ENCODE measurements around the gene VPS26B. TPM values are rescaled to one million over a fixed set of nuclear protein-coding genes. Genes with fewer than 3 reads are reported as not detected.

Gene VPS26B
- total and polyA plus RNA-seq, 7 donors: 12.2 to 34.8 (median 21.7) TPM

DNA sequence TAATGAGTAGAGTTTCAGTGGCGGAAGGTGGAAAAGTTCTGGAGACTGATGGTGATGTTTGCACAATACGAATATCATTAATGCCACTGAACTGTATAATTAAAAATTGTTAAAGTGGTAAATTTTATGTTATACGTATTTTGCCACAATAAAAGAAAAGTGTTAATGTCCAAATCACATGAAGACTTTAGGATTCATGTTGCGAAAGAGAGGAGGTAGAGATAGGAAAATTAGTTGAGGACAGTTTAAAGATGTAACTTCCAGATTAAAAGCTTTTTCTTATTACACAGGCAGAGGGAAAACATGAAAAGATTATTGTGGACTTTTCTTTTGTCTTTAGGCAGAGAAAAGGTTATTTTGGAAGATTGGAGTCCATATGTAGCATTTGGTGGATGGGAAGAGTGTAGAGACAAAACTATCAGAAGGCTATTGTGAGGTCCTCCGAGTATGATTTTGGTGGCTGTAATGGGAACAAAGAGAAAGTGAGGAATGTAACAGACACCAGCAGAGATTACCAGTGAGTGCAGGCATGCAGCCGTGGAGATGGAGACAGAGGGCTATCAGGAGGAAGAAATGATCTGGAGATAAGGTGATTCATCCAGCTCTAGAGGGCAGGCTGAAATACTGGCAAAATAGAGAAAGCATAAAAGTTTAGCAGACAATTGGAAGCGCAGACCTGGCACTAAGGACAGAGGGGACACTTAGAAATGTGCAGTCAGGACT is 12.5 kb downstream of the VPS26B start:
- ATAC-seq (no peak), DNase-seq (no peak)
- H3K9me3 ChIP-seq: no peaks in the 10 kb centered on the region
- peaks cover 2 to 67% of the 10 kb centered on the region in 2 donors for H3K36me3 ChIP-seq (ENCODE audit: insufficient read depth in 1 of 2, low read depth in 1 of 2)
- WGBS, 3 donors: 91 to 95% (median 93%) methylated on average over 7 of the region's 7 CpGs
- no peaks in the 10 kb centered on the region for H3K27me3 ChIP-seq (ENCODE audit: insufficient read depth in 3 of 3, low read length in 2 of 3)
- intact Hi-C loops (cut with DNase I): no loop called here
- no peak overlapping the region for H3K4me3 ChIP-seq
- no peaks in the 10 kb centered on the region for H3K4me1 ChIP-seq
- no peak for TF ChIP-seq CTCF (IDR thresholded peaks at IDR 0.05)
- no peak overlapping the region for H3K27ac ChIP-seq

- no peak for ATAC-seq
- no peak for TF ChIP-seq CTCF (IDR thresholded peaks at IDR 0.05)
Measured at GRCh38 chr11:134237557-134237922, 13.1 kb downstream of the VPS26B start.

GRCh38 chr11:134238956-134239355 is 14.5 kb downstream of the VPS26B start:
- 91 to 95% (median 94%) methylated on average over 5 of the region's 5 CpGs for WGBS, 3 donors
- Histone ChIP-seq H3K36me3 (ENCODE audit: insufficient read depth in 1 of 2, low read depth in 1 of 2) (peaks cover 2 to 87% of the 10 kb centered on the region in 2 donors), H3K4me3 (no peak overlapping the region), H3K9me3 (no peaks in the 10 kb centered on the region), H3K4me1 (no peaks in the 10 kb centered on the region), H3K27ac (no peak overlapping the region), H3K27me3 (ENCODE audit: insufficient read depth in 3 of 3, low read length in 2 of 3) (no peaks in the 10 kb centered on the region)
- no peak for TF ChIP-seq CTCF (IDR thresholded peaks at IDR 0.05)
- no peak for DNase-seq
- ATAC-seq: no peak
- intact Hi-C loops (cut with DNase I): no loop called here

More at GRCh38 chr11:134237557-134237922, 13.1 kb downstream of the VPS26B start:
- WGBS, 3 donors: 85 to 89% (median 88%) methylated on average over 11 of the region's 11 CpGs
- H3K4me1 ChIP-seq: no peaks in the 10 kb centered on the region
- peaks cover 2 to 73% of the 10 kb centered on the region in 2 donors for H3K36me3 ChIP-seq (ENCODE audit: insufficient read depth in 1 of 2, low read depth in 1 of 2)
- intact Hi-C loops (cut with DNase I): no loop called here
- H3K27ac ChIP-seq: no peak overlapping the region
- H3K9me3 ChIP-seq: no peaks in the 10 kb centered on the region
- DNase-seq: no peak
- no peak overlapping the region for H3K4me3 ChIP-seq
- no peaks in the 10 kb centered on the region for H3K27me3 ChIP-seq (ENCODE audit: insufficient read depth in 3 of 3, low read length in 2 of 3)

DNA sequence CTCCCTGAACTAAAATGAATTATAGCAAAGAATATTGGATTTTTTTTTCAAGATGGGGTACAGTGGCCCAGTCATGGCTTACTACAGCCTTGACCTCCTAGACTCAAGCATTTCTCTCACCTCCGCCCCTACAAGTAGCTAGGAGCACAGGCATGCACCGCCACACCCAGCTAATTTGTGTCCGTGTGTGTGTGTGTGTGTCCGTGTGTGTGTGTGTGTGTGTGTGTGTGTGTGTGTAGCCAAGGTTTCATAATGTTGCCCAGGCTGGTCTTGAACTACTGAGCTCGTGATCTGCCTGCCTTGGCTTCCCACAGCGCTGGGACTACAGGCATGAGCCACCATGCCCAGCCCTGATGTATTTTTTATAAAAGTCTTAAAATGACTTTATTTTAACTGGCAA is 16.1 kb downstream of the VPS26B start:
- TF ChIP-seq CTCF (IDR thresholded peaks at IDR 0.05): no peak

GRCh38 chr11:134242376-134242775 is 17.9 kb downstream of the VPS26B start:
- no peak overlapping the region for H3K4me3 ChIP-seq
- TF ChIP-seq CTCF (IDR thresholded peaks at IDR 0.05): no peak
- 76 to 88% (median 82%) methylated on average over 9 of the region's 9 CpGs for WGBS, 3 donors
- no peak overlapping the region for H3K27ac ChIP-seq
- DNase-seq: no peak
- intact Hi-C loops (cut with DNase I): no loop called here
- H3K4me1 ChIP-seq: no peaks in the 10 kb centered on the region
- H3K27me3 ChIP-seq (ENCODE audit: insufficient read depth in 3 of 3, low read length in 2 of 3): no peaks in the 10 kb centered on the region
- ATAC-seq: no peak
- no peaks in the 10 kb centered on the region for H3K9me3 ChIP-seq
- H3K36me3 ChIP-seq (ENCODE audit: insufficient read depth in 1 of 2, low read depth in 1 of 2): peaks cover 6 to 95% of the 10 kb centered on the region in 2 donors

More for the DNA sequence above, 16.1 kb downstream of the VPS26B start:
- H3K27ac ChIP-seq: no peak overlapping the region
- no peaks in the 10 kb centered on the region for H3K27me3 ChIP-seq (ENCODE audit: insufficient read depth in 3 of 3, low read length in 2 of 3)
- no peak for ATAC-seq
- H3K36me3 ChIP-seq (ENCODE audit: insufficient read depth in 1 of 2, low read depth in 1 of 2): peaks cover 2 to 93% of the 10 kb centered on the region in 2 donors
- no peaks in the 10 kb centered on the region for H3K4me1 ChIP-seq
- H3K9me3 ChIP-seq: no peaks in the 10 kb centered on the region
- no peak for DNase-seq
- H3K4me3 ChIP-seq: no peak overlapping the region
- intact Hi-C loops (cut with DNase I): no loop called here
- WGBS, 3 donors: 68 to 70% (median 70%) methylated on average over 6 of the region's 6 CpGs
